K562 (cell line): ENCODE data around the gene UBE2H. TPM values are rescaled to one million over a fixed set of nuclear protein-coding genes. Genes with fewer than 3 reads are reported as not detected.

Source experiments
- DNMT1 ChIP-seq: fragments of 450-650 bp; IDR thresholded peaks from 2 replicates; pipeline ENCODE4 v1.6.1; 2016; ENCODE audit warnings: antibody characterized with exemption, mild to moderate bottlenecking
- HNRNPH1 ChIP-seq: fragments of 200-400 bp; formaldehyde crosslinking; optimal IDR thresholded peaks from 2 replicates; pipeline ENCODE3; 2017; ENCODE audit warnings: low read depth, mild to moderate bottlenecking, low read length, moderate library complexity
- MCM7 ChIP-seq, 2 experiments: fragments of 450-650 bp; IDR thresholded peaks; 2 replicates each; pipeline ENCODE4 v1.6.1; 2016 to 2018
- PHTF2 ChIP-seq: fragments of 250-450 bp; sonication (Bioruptor Pico); IDR thresholded peaks from 2 replicates; pipeline ENCODE4 v1.5.0; 2021; ENCODE audit warnings: mild to moderate bottlenecking
- PML ChIP-seq: IDR thresholded peaks from 2 replicates; pipeline ENCODE4 v1.6.1; 2012; ENCODE audit warnings: low read length, inconsistent platforms
- TAL1 ChIP-seq: fragments of 450-650 bp; IDR thresholded peaks from 2 replicates; pipeline ENCODE4 v1.6.1; 2016; ENCODE audit warnings: mild to moderate bottlenecking
- TOE1 ChIP-seq, 2 experiments: fragments of 450-650 bp in 1 of 2; sonication (generic) in 1 of 2; formaldehyde crosslinking in 1 of 2; IDR thresholded peaks; 2 replicates each; pipeline versions ENCODE4 v1.7.1 to v1.8.0; 2016 to 2022; ENCODE audit warnings: borderline replicate concordance in 2 of 2, mild to moderate bottlenecking in 2 of 2, antibody characterized with exemption in 1 of 2, inconsistent platforms in 1 of 2, low read depth in 1 of 2, missing genetic modification reagents in 1 of 2, moderate library complexity in 1 of 2
- ZNF12 ChIP-seq: sonication (generic); formaldehyde crosslinking; IDR thresholded peaks from 2 replicates; pipeline ENCODE4 v1.4.0; 2020; ENCODE audit warnings: mild to moderate bottlenecking, missing genetic modification reagents
- ZNF445 ChIP-seq: fragments of 250-450 bp; sonication (Bioruptor Pico); IDR thresholded peaks from 2 replicates; pipeline ENCODE4 v1.4.0; 2020; ENCODE audit warnings: low read depth, mild to moderate bottlenecking, moderate library complexity
- ZNF584 ChIP-seq: fragments of 200-800 bp; sonication (Bioruptor generic); IDR thresholded peaks from 2 replicates; pipeline ENCODE4 v1.6.1; 2016; ENCODE audit warnings: low read depth, mild to moderate bottlenecking, missing genetic modification characterization, missing compliant biosample characterization
- ZNF589 ChIP-seq: fragments of 200-800 bp; sonication (Bioruptor generic); IDR thresholded peaks from 2 replicates; pipeline ENCODE4 v1.6.1; 2016; ENCODE audit warnings: low read depth, missing genetic modification characterization, missing compliant biosample characterization
- ZNF778 ChIP-seq: fragments of 450-650 bp; formaldehyde crosslinking; IDR thresholded peaks from 2 replicates; pipeline ENCODE4 v1.4.0; 2020; ENCODE audit warnings: mild to moderate bottlenecking, moderate library complexity
- polyA plus RNA-seq, 8 experiments: library from polyadenylated mRNA; depleted of rRNA in 4 of 8; stranded (reverse) in 5 of 8; unstranded in 3 of 8; fragments of >200 nt; fragmentation: Nextera tagmentation in 2 of 8; fragmentation: Illumina TruSeq in 1 of 8; extraction: Ambion mirVana in 2 of 8; extraction: Trizol in 1 of 8; gene quantifications; 2 replicates each; pipeline versions ENCODE4 v1.2.1 to v1.2.3, GENCODE V29; 2011 to 2014; ENCODE audit warnings: inconsistent platforms in 1 of 8, missing spikeins in 1 of 8
- total RNA-seq, 7 experiments: library from RNA; depleted of rRNA in 6 of 7; stranded (reverse); fragments of >200 nt in 6 of 7; fragmentation: Illumina TruSeq in 2 of 7; extraction: Trizol in 2 of 7; gene quantifications; 2 replicates each; pipeline versions ENCODE4 v1.2.1 to v1.2.3, GENCODE V29; 2011 to 2021; ENCODE audit warnings: low replicate concordance in 1 of 7
- TF ChIP-seq, protein P1 (sequence below), 2 experiments: fragments of 450-650 bp in 1 of 2; IDR thresholded peaks; 2 replicates each; pipeline ENCODE4 v1.6.1; 2011 to 2017; ENCODE audit warnings: low read depth in 2 of 2, antibody characterized with exemption in 1 of 2, borderline replicate concordance in 1 of 2, low read length in 1 of 2, mild to moderate bottlenecking in 1 of 2, mixed read lengths in 1 of 2; ENCODE audit not compliant: control insufficient read depth in 1 of 2
- TF ChIP-seq, protein P2 (sequence below): fragments of 450-650 bp; formaldehyde crosslinking; IDR thresholded peaks from 2 replicates; pipeline ENCODE4 v1.4.0; 2022; ENCODE audit warnings: missing genetic modification characterization
- TF ChIP-seq, protein P3 (sequence below): fragments of 450-650 bp; conservative IDR thresholded peaks from 2 replicates; pipeline ENCODE4 v1.6.1; 2016; ENCODE audit warnings: missing genetic modification characterization, low read depth, mild to moderate bottlenecking, missing compliant biosample characterization, moderate library complexity
- TF ChIP-seq, protein P4 (sequence below): fragments of 250-450 bp; sonication (Bioruptor Pico); IDR thresholded peaks from 2 replicates; pipeline ENCODE4 v1.4.0; 2020; ENCODE audit warnings: mild to moderate bottlenecking, moderate library complexity
- TF ChIP-seq, protein P5 (sequence below), 2 experiments: fragments of 250-450 bp in 1 of 2; fragments of 450-650 bp in 1 of 2; sonication (Bioruptor Pico) in 1 of 2; IDR thresholded peaks; 2 replicates each; pipeline versions ENCODE4 v1.6.1 to v1.8.0; 2016 to 2021; ENCODE audit warnings: mild to moderate bottlenecking in 2 of 2, moderate library complexity in 2 of 2, missing compliant biosample characterization in 1 of 2, missing genetic modification characterization in 1 of 2

UBE2H gene
- total and polyA plus RNA-seq, 9 of the 15 experiments (the other 6 are each of a cell fraction or from before 2014, with no cell fraction given), result 6.3 to 33.0 (median 13.3) TPM

DNA sequence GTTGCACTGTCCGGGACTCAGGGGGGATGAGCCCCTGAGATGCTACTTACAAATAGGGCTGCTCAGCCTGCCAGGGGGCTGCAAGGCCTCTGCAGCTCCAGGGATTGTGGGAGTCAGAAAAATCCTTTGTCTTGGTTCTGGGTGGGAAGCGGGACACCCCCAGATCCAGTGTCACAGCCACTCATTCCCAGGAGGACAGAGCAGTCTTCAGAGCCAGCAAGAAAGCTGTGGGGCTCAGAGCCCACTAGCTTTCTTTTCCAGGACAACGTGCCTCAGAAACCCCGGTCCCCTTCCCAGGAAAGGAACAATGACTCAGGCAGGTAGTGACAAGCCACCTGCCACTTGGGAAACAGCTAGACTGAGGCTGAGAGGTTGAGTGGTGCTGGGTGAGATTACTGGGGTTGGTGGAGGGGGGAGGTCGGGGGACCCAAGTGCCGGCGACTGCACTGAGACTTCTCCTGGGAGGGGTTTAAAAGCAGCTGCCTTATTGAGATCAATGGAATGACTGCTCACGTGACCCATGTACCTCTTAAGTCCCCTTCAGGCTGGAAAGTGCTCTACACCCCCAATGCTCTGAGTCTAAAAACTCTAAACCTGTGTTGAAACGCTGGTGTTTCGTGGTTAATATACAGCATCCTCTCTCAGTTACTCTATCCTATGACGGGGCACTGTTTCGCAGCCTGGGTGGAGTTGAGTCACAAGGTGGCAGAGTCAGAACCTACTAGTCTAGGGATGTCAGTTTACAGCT is 123.6 kb downstream of the UBE2H start (continued):
- TF ChIP-seq, protein P1, sequence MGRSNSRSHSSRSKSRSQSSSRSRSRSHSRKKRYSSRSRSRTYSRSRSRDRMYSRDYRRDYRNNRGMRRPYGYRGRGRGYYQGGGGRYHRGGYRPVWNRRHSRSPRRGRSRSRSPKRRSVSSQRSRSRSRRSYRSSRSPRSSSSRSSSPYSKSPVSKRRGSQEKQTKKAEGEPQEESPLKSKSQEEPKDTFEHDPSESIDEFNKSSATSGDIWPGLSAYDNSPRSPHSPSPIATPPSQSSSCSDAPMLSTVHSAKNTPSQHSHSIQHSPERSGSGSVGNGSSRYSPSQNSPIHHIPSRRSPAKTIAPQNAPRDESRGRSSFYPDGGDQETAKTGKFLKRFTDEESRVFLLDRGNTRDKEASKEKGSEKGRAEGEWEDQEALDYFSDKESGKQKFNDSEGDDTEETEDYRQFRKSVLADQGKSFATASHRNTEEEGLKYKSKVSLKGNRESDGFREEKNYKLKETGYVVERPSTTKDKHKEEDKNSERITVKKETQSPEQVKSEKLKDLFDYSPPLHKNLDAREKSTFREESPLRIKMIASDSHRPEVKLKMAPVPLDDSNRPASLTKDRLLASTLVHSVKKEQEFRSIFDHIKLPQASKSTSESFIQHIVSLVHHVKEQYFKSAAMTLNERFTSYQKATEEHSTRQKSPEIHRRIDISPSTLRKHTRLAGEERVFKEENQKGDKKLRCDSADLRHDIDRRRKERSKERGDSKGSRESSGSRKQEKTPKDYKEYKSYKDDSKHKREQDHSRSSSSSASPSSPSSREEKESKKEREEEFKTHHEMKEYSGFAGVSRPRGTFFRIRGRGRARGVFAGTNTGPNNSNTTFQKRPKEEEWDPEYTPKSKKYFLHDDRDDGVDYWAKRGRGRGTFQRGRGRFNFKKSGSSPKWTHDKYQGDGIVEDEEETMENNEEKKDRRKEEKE (IDR thresholded peaks at IDR 0.05; ENCODE audit: borderline replicate concordance in 1 of 2, control insufficient read depth in 1 of 2, low read depth in 2 of 2, low read length in 1 of 2), result no peak
- TF ChIP-seq, protein P2, sequence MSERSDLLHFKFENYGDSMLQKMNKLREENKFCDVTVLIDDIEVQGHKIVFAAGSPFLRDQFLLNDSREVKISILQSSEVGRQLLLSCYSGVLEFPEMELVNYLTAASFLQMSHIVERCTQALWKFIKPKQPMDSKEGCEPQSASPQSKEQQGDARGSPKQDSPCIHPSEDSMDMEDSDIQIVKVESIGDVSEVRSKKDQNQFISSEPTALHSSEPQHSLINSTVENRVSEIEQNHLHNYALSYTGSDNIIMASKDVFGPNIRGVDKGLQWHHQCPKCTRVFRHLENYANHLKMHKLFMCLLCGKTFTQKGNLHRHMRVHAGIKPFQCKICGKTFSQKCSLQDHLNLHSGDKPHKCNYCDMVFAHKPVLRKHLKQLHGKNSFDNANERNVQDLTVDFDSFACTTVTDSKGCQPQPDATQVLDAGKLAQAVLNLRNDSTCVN (CRISPR knock-in tag), result no peak
- TF ChIP-seq ZNF584, result no peak
- peak; percentile 89 for TF ChIP-seq TOE1 (IDR thresholded peaks at IDR 0.05; ENCODE audit: borderline replicate concordance)
- TF ChIP-seq TOE1 (CRISPR knock-in tag; IDR thresholded peaks at IDR 0.05; ENCODE audit: borderline replicate concordance, low read depth), result no peak
- no peak for TF ChIP-seq ZNF12 (CRISPR knock-in tag)
- TF ChIP-seq, protein P3, sequence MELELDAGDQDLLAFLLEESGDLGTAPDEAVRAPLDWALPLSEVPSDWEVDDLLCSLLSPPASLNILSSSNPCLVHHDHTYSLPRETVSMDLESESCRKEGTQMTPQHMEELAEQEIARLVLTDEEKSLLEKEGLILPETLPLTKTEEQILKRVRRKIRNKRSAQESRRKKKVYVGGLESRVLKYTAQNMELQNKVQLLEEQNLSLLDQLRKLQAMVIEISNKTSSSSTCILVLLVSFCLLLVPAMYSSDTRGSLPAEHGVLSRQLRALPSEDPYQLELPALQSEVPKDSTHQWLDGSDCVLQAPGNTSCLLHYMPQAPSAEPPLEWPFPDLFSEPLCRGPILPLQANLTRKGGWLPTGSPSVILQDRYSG (tag), result no peak
- TF ChIP-seq, protein P4, sequence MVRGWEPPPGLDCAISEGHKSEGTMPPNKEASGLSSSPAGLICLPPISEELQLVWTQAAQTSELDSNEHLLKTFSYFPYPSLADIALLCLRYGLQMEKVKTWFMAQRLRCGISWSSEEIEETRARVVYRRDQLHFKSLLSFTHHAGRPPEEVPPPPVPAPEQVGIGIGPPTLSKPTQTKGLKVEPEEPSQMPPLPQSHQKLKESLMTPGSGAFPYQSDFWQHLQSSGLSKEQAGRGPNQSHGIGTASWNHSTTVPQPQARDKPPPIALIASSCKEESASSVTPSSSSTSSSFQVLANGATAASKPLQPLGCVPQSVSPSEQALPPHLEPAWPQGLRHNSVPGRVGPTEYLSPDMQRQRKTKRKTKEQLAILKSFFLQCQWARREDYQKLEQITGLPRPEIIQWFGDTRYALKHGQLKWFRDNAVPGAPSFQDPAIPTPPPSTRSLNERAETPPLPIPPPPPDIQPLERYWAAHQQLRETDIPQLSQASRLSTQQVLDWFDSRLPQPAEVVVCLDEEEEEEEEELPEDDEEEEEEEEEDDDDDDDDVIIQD (CRISPR knock-in tag), result no peak
- TF ChIP-seq PML, result 0 out of 2 replicates have a peak, but pooled peaks have one; percentile 40
- TF ChIP-seq TAL1, result no peak
- TF ChIP-seq ZNF589 (CRISPR knock-in tag), result no peak
- no peak for TF ChIP-seq ZNF445 (CRISPR knock-in tag)
- no peak for TF ChIP-seq PHTF2
- no peak for TF ChIP-seq DNMT1
- no peak for TF ChIP-seq ZNF778 (CRISPR knock-in tag)
- TF ChIP-seq HNRNPH1, result no peak
- TF ChIP-seq, protein P5, sequence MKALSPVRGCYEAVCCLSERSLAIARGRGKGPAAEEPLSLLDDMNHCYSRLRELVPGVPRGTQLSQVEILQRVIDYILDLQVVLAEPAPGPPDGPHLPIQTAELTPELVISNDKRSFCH (CRISPR knock-in tag; IDR thresholded peaks at IDR 0.05), result no peak
- TF ChIP-seq, protein P5 (tag; IDR thresholded peaks at IDR 0.05), result no peak
- no peak for TF ChIP-seq MCM7 (IDR thresholded peaks at IDR 0.05)
